Fibroblast of villous mesenchyme (primary cell): ENCODE results near the gene CST7. TPM values are rescaled to one million over a fixed set of nuclear protein-coding genes. Genes with fewer than 3 reads are reported as not detected.
"Not testable (repeated sequence)": the region's sequence is repeated elsewhere in the genome, so short reads cannot be mapped to it uniquely, and the experiment has no call there.

Experiments
- DNase-seq: peaks from one replicate; pipeline ENCODE4 v3.0.0-alpha.2; 2010; ENCODE audit warnings: low read depth
- H3K4me3 ChIP-seq: 2 replicates; pipeline ENCODE4 v1.5.1; 2011; ENCODE audit warnings: low read depth, mild to moderate bottlenecking, low read length
- CTCF ChIP-seq: IDR thresholded peaks from 2 replicates; pipeline ENCODE4 v1.5.1; 2012; ENCODE audit warnings: low read depth, mild to moderate bottlenecking, low read length; ENCODE audit not compliant: insufficient read depth
- total RNA-seq: library from RNA; depleted of rRNA; stranded (reverse); fragments of >200 nt; gene quantifications from 2 replicates; pipeline ENCODE4 v1.2.3, GENCODE V29; 2012

CST7 gene
- total RNA-seq, 1 donor, result not detected

GRCh38 chr20:24943731-24944130, 5.3 kb upstream of the CST7 start:
- H3K4me3 ChIP-seq, result no peak overlapping the region
- no peak for TF ChIP-seq CTCF

DNA sequence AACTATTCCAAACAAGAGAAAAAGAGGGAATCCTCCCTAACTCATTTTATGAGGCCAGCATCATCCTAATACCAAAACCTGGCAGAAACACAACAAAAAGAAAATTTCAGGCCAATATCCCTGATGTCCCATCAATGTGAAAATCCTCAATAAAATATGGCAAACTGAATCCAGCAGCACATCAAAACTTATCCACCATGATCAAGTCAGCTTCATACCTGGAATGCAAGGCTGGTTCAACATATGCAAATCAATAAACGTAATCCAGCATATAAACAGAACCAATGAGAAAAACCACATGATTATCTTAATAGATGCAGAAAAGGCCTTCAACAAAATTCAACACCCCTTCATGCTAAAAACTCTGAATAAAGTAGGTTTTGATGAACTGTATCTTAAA, 2.7 kb upstream of the CST7 start:
- not testable (repeated sequence) for H3K4me3 ChIP-seq, DNase-seq

More at GRCh38 chr20:24943731-24944130, 5.3 kb upstream of the CST7 start:
- DNase-seq, result no peak

- not testable (repeated sequence) for H3K4me3 ChIP-seq, DNase-seq
Observed at GRCh38 chr20:24948396-24948938, 602 bp upstream of the CST7 start.

- DNase-seq, result no peak
- TF ChIP-seq CTCF, result no peak
- no peak overlapping the region for H3K4me3 ChIP-seq
Observed at GRCh38 chr20:24949756-24950127, 673 bp downstream of the CST7 start.

GRCh38 chr20:24950128-24950835, 1.2 kb downstream of the CST7 start:
- no peak for TF ChIP-seq CTCF
- DNase-seq, result no peak
- no peak overlapping the region for H3K4me3 ChIP-seq

DNA sequence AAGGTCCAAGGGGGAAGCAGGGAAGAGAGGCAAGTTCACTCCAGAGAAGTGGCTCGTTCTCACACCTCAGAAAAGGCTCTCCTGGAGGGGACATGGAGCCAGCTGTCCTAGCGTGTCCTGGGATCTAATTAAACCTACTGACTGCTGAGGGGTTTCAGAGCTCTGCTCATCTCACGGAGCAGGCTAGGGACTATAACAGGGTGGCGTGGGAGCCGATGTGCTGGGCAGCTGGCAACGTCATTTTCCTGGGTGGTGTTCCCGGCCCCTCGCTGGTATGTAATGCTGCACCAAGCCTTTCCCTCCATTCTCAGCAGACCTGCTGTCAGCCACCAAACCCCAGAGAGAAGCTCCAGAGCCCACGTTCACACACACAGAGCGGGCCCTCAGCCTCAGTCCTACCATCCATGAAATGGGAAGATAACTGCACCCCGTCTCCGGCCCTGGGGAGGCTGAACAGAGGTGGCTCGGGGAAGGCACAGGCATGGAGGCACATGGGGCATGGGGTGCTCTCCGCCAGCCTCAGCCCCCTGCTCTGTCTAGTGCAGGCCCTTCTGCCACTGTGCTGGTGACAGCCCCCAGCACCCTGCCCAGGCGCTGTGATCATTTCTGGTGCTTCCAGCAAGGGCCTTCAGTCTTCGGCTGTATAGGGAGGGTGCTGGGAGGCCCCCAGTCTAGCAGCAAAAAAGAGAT, 1.9 kb downstream of the CST7 start:
- H3K4me3 ChIP-seq, result no peak overlapping the region
- no peak for DNase-seq
- no peak for TF ChIP-seq CTCF

GRCh38 chr20:24951536-24952083, 2.5 kb downstream of the CST7 start:
- TF ChIP-seq CTCF, result no peak
- DNase-seq, result no peak
- no peak overlapping the region for H3K4me3 ChIP-seq
